SK-N-SH (cell line): ENCODE data around the gene CCR5AS.

Experiments
- CTCF ChIA-PET: fragments of 300-600, 350-600 bp; formaldehyde crosslinking; extraction: SDS; loops from one replicate; lab custom pipeline; 2021; lab: Yijun Ruan, JAX
- POLR2A ChIA-PET: fragments of 350-600 bp; sonication (Branson Sonifier 250); formaldehyde crosslinking; extraction: SDS; loops from one replicate; lab custom pipeline; 2020; ENCODE audit warnings: antibody characterized with exemption, inconsistent platforms; lab: Yijun Ruan, JAX
- DNase-seq: peaks from one replicate; pipeline ENCODE4 v3.0.0; 2012
- H2AFZ ChIP-seq: fragments of 200-600 bp; sonication (generic); 2 replicates; pipeline ENCODE4 v1.8.1; 2016; ENCODE audit warnings: antibody characterized with exemption, mild to moderate bottlenecking, low read depth
- H3F3A ChIP-seq: fragments of 200-600 bp; sonication (generic); replicated peaks from 2 replicates; pipeline ENCODE3; 2016; ENCODE audit warnings: antibody characterized with exemption, mild to moderate bottlenecking; ENCODE audit not compliant: insufficient read depth
- H3K27ac ChIP-seq, 2 experiments: fragments of 200-500 bp in 1 of 2; fragments of 200-600 bp in 1 of 2; sonication (Bioruptor generic) in 1 of 2; sonication (generic), shearing (Covaris generic) in 1 of 2; 2 replicates each; pipeline versions ENCODE4 v1.5.1 to v1.6.1; 2014 to 2016; ENCODE audit warnings: low read depth in 2 of 2, inconsistent platforms in 1 of 2, low read length in 1 of 2, mild to moderate bottlenecking in 1 of 2, mixed read lengths in 1 of 2
- H3K27me3 ChIP-seq: fragments of 200-600 bp; sonication (generic), shearing (Covaris generic); 2 replicates; pipeline ENCODE4 v1.6.1; 2016; ENCODE audit warnings: mixed run types; ENCODE audit not compliant: insufficient read depth
- H3K36me3 ChIP-seq, 2 experiments: fragments of 200-500 bp in 1 of 2; fragments of 200-600 bp in 1 of 2; sonication (Bioruptor generic) in 1 of 2; sonication (generic) in 1 of 2; replicated peaks in 1 of 2; 2 replicates each; pipeline versions ENCODE3 to v1.5.1; 2014 to 2016; ENCODE audit warnings: low read length in 1 of 2, mild to moderate bottlenecking in 1 of 2; ENCODE audit not compliant: insufficient read depth in 2 of 2, control insufficient read depth in 1 of 2
- H3K4me1 ChIP-seq, 2 experiments: fragments of 200-500 bp in 1 of 2; fragments of 200-600 bp in 1 of 2; sonication (Bioruptor generic) in 1 of 2; sonication (generic), shearing (Covaris generic) in 1 of 2; 2 replicates each; pipeline versions ENCODE4 v1.5.1 to v1.6.1; 2014 to 2016; ENCODE audit warnings: low read depth in 1 of 2, low read length in 1 of 2, mixed run types in 1 of 2; ENCODE audit not compliant: insufficient read depth in 2 of 2, control insufficient read depth in 1 of 2
- H3K4me2 ChIP-seq: fragments of 200-600 bp; sonication (generic), shearing (Covaris generic); 2 replicates; pipeline ENCODE4 v1.6.1; 2017; ENCODE audit warnings: mixed run types
- H3K4me3 ChIP-seq, 2 experiments: fragments of 200-500 bp in 1 of 2; fragments of 200-600 bp in 1 of 2; sonication (Bioruptor generic) in 1 of 2; sonication (generic), shearing (Covaris generic) in 1 of 2; 2 replicates each; pipeline versions ENCODE4 v1.5.1 to v1.8.1; 2014 to 2016; ENCODE audit warnings: low read depth in 2 of 2, inconsistent platforms in 1 of 2, low read length in 1 of 2, mild to moderate bottlenecking in 1 of 2, mixed read lengths in 1 of 2, moderate library complexity in 1 of 2
- H3K79me2 ChIP-seq: fragments of 200-600 bp; sonication (generic); 2 replicates; pipeline ENCODE4 v1.8.1; 2017; ENCODE audit warnings: mild to moderate bottlenecking; ENCODE audit not compliant: insufficient read depth
- H3K9ac ChIP-seq: fragments of 200-600 bp; sonication (generic); 2 replicates; pipeline ENCODE4 v1.6.1; 2017; ENCODE audit warnings: mixed run types
- H3K9me2 ChIP-seq: fragments of 200-600 bp; sonication (generic); 2 replicates; pipeline ENCODE4 v1.6.1; 2017; ENCODE audit warnings: mixed run types
- H3K9me3 ChIP-seq: fragments of 200-600 bp; sonication (generic); 2 replicates; pipeline ENCODE4 v1.6.1; 2017; ENCODE audit warnings: mixed run types, mild to moderate bottlenecking, moderate library complexity
- H4K20me1 ChIP-seq: fragments of 200-600 bp; sonication (generic); 2 replicates; pipeline ENCODE4 v1.6.1; 2017; ENCODE audit warnings: mild to moderate bottlenecking, mixed run types; ENCODE audit not compliant: insufficient read depth
- CTCF ChIP-seq: fragments of 200-600 bp; sonication (generic); IDR thresholded peaks from 2 replicates; pipeline ENCODE4 v1.6.1; 2017; ENCODE audit warnings: antibody characterized with exemption, mild to moderate bottlenecking, moderate library complexity
- EZH2phosphoT487 ChIP-seq: fragments of 200-600 bp; sonication (generic); IDR thresholded peaks from 2 replicates; pipeline ENCODE4 v1.6.1; 2017; ENCODE audit warnings: low read depth, mixed run types, mild to moderate bottlenecking, antibody characterized with exemption, moderate library complexity, borderline replicate concordance
- FOXM1 ChIP-seq: IDR thresholded peaks from 2 replicates; pipeline ENCODE4 v1.4.0; 2012; ENCODE audit warnings: low read depth, mild to moderate bottlenecking
- IRF3 ChIP-seq: fragments of 150-350 bp; IDR thresholded peaks from 2 replicates; pipeline ENCODE4 v1.6.1; 2016; ENCODE audit warnings: mild to moderate bottlenecking, low read depth, low read length
- POLR2AphosphoS5 ChIP-seq: IDR thresholded peaks from 2 replicates; pipeline ENCODE4 v1.6.1; 2012; ENCODE audit warnings: low read depth, low read length
- RAD21 ChIP-seq: IDR thresholded peaks from 2 replicates; pipeline ENCODE4 v1.6.1; 2012; ENCODE audit warnings: mild to moderate bottlenecking, low read length
- RCOR1 ChIP-seq: fragments of 150-350 bp; IDR thresholded peaks from 2 replicates; pipeline ENCODE4 v1.6.1; 2017; ENCODE audit warnings: antibody characterized with exemption, low read length
- USF1 ChIP-seq: IDR thresholded peaks from 2 replicates; pipeline ENCODE4 v1.4.0; 2012; ENCODE audit warnings: low read depth, borderline replicate concordance
- WGBS: methylation state at CpG from one replicate; pipeline ENCODE4 v1.1.6; 2017; ENCODE audit warnings: low lambda C conversion rate; 5-methylcytosine and 5-hydroxymethylcytosine counted together
- TF ChIP-seq, protein P1 (sequence below): IDR thresholded peaks from 2 replicates; pipeline ENCODE4 v1.6.1; 2012; ENCODE audit warnings: mild to moderate bottlenecking, low read depth, low read length, moderate library complexity
- TF ChIP-seq, protein P2 (sequence below): IDR thresholded peaks from 2 replicates; pipeline ENCODE4 v1.4.0; 2012; ENCODE audit warnings: low read depth

CCR5AS gene

GRCh38 chr3:46449755-46450552 lies 43.1 kb upstream of the CCR5AS start:
- Histone ChIP-seq H3F3A (no peaks in the 10 kb centered on the region), H3K9me3 (no peaks in the 10 kb centered on the region), H3K9me2 (no peaks in the 10 kb centered on the region), H3K27ac (no peak overlapping the region), H3K4me1 (no peaks in the 10 kb centered on the region), H4K20me1 (no peaks in the 10 kb centered on the region), H2AFZ (no peak overlapping the region), H3K27me3 (0 out of 2 replicates have a peak, but pooled peaks cover 8% of the 10 kb centered on the region), H3K4me3 (no peak overlapping the region), H3K4me2 (no peak overlapping the region), H3K79me2 (no peaks in the 10 kb centered on the region), H3K9ac (no peak overlapping the region), H3K36me3 (no peaks in the 10 kb centered on the region)
- ChIA-PET CTCF (interaction anchor here (0.7 to 2.6 kb wide), 14 partner anchors 10 to 257 kb away, joined by 3 to 14 read pairs (median 6); partner anchors contain the start of genes CCR5AS and CCRL2), POLR2A (no interaction called here)
- peak; percentile 58 for DNase-seq
- TF ChIP-seq USF1 (no peak), CTCF (peak; percentile 65), IRF3 (no peak)
- TF ChIP-seq, protein P1, sequence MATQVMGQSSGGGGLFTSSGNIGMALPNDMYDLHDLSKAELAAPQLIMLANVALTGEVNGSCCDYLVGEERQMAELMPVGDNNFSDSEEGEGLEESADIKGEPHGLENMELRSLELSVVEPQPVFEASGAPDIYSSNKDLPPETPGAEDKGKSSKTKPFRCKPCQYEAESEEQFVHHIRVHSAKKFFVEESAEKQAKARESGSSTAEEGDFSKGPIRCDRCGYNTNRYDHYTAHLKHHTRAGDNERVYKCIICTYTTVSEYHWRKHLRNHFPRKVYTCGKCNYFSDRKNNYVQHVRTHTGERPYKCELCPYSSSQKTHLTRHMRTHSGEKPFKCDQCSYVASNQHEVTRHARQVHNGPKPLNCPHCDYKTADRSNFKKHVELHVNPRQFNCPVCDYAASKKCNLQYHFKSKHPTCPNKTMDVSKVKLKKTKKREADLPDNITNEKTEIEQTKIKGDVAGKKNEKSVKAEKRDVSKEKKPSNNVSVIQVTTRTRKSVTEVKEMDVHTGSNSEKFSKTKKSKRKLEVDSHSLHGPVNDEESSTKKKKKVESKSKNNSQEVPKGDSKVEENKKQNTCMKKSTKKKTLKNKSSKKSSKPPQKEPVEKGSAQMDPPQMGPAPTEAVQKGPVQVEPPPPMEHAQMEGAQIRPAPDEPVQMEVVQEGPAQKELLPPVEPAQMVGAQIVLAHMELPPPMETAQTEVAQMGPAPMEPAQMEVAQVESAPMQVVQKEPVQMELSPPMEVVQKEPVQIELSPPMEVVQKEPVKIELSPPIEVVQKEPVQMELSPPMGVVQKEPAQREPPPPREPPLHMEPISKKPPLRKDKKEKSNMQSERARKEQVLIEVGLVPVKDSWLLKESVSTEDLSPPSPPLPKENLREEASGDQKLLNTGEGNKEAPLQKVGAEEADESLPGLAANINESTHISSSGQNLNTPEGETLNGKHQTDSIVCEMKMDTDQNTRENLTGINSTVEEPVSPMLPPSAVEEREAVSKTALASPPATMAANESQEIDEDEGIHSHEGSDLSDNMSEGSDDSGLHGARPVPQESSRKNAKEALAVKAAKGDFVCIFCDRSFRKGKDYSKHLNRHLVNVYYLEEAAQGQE: no peak
- WGBS: 23% methylated on average over 10 of the region's 14 CpGs

DNA sequence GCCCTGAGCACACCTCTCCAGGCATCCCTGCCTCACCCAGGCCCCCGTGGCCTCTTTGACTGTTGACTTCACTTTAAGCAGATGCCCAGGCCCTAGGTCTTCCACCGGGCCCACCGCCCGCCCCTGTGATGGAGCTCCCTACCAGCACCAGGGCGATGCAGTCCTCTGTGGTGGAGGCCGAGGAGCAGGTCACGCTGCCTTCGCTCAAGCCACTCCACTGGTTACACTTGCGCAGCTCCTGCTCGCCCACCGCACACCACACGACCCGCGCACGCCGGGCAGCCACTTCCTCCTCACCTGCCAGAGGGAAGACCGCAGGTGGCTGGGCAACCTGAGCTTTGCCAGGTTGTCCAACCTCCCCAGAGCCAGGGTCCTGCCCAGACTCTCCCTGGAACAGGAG lies 41.9 kb upstream of the CCR5AS start:
- Histone ChIP-seq H4K20me1 (no peaks in the 10 kb centered on the region), H3K9me3 (no peaks in the 10 kb centered on the region), H3K4me1 (no peaks in the 10 kb centered on the region), H2AFZ (no peak overlapping the region), H3K79me2 (no peaks in the 10 kb centered on the region), H3K9ac (no peak overlapping the region), H3K4me2 (no peak overlapping the region), H3K27ac (no peak overlapping the region), H3K9me2 (no peaks in the 10 kb centered on the region), H3K36me3 (no peaks in the 10 kb centered on the region), H3K27me3 (0 out of 2 replicates have a peak, but pooled peaks cover 5% of the 10 kb centered on the region)
- DNase-seq: no peak
- 76% methylated on average over 7 of the region's 17 CpGs for WGBS
- ChIA-PET CTCF (interaction anchor here (1.3 to 2.6 kb wide), 5 partner anchors 10 to 255 kb away, joined by 3 to 14 read pairs (median 12); no protein-coding TSS in a partner anchor), POLR2A (interaction anchor here (0.6 kb wide), 1 partner anchor 18 kb away, joined by 4 read pairs; no protein-coding TSS in a partner anchor)
- TF ChIP-seq CTCF (no peak), RCOR1 (no peak), RAD21 (no peak), EZH2phosphoT487 (no peak), FOXM1 (no peak), POLR2AphosphoS5 (no peak)
- TF ChIP-seq, protein P2, sequence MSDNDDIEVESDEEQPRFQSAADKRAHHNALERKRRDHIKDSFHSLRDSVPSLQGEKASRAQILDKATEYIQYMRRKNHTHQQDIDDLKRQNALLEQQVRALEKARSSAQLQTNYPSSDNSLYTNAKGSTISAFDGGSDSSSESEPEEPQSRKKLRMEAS: no peak
- TF ChIP-seq, all 33 proteins: peak for 0
- H3F3A ChIP-seq: no peaks in the 10 kb centered on the region
- H3K4me3 ChIP-seq: no peak overlapping the region
